COLO668 (cell line): Measurements from ENCODE around the gene PLAGL1.
"Not testable (repeated sequence)": the region's sequence is repeated elsewhere in the genome, so short reads cannot be mapped to it uniquely, and the experiment has no call there.

Source experiments
- DNase-seq: peaks from one replicate; lab custom pipeline; 2025; ENCODE audit not compliant: unreplicated experiment; lab: John Stamatoyannopoulos, UW

The PLAGL1 gene

GRCh38 chr6:143940011-143940597, 68.0 kb downstream of the PLAGL1 start:
- peak; percentile 29 for DNase-seq

GRCh38 chr6:143939364-143939763, 68.7 kb downstream of the PLAGL1 start:
- DNase-seq, result no peak

GRCh38 chr6:143937668-143937970, 70.4 kb downstream of the PLAGL1 start:
- no peak for DNase-seq

- DNase-seq, result no peak
Observed at GRCh38 chr6:143936778-143937667, 71.0 kb downstream of the PLAGL1 start.

- DNase-seq, result no peak
Observed at GRCh38 chr6:143936347-143936746, 71.7 kb downstream of the PLAGL1 start.

- DNase-seq, result no peak
Observed at GRCh38 chr6:143934867-143935266, 73.2 kb downstream of the PLAGL1 start.

GRCh38 chr6:143934331-143934730, 73.7 kb downstream of the PLAGL1 start:
- no peak for DNase-seq

GRCh38 chr6:143929975-143930374, 78.1 kb downstream of the PLAGL1 start:
- DNase-seq, result no peak

GRCh38 chr6:143928853-143929252, 79.2 kb downstream of the PLAGL1 start:
- DNase-seq, result no peak

- not testable (repeated sequence) for DNase-seq
Observed at GRCh38 chr6:143917026-143917425, 91.0 kb downstream of the PLAGL1 start.

- no peak for DNase-seq
Observed at GRCh38 chr6:143912671-143913070, 95.4 kb downstream of the PLAGL1 start.

GRCh38 chr6:143911028-143911427, 97.0 kb downstream of the PLAGL1 start:
- DNase-seq, result no peak

GRCh38 chr6:143902827-143903226, 105.2 kb downstream of the PLAGL1 start:
- DNase-seq, result no peak

GRCh38 chr6:143901885-143902750, 105.9 kb downstream of the PLAGL1 start:
- no peak for DNase-seq

GRCh38 chr6:143900358-143900757, 107.7 kb downstream of the PLAGL1 start:
- DNase-seq, result no peak

- DNase-seq, result no peak
Observed at GRCh38 chr6:143896126-143896860, 111.8 kb downstream of the PLAGL1 start.

GRCh38 chr6:143894655-143895054, 113.4 kb downstream of the PLAGL1 start:
- no peak for DNase-seq
